B cell (primary cell): Measurements from ENCODE around the gene KANTR. TPM values are rescaled to one million over a fixed set of nuclear protein-coding genes. Genes with fewer than 3 reads are reported as not detected.

Experiments
- ATAC-seq: fragments of 200-7000 bp; cut with Tn5 transposase; one replicate; pipeline ENCODE4 v1.10.0; 2021; ENCODE audit warnings: low read depth, mild to moderate bottlenecking, moderate number of reproducible peaks, moderate library complexity
- CTCF ChIA-PET: fragments of 350-600 bp; sonication (Branson Sonifier 250); formaldehyde crosslinking; loops from one replicate; lab custom pipeline; 2021; ENCODE audit warnings: antibody characterized with exemption, inconsistent platforms; lab: Charles Lee
- POLR2A ChIA-PET: fragments of 350-600 bp; sonication (Branson Sonifier 250); formaldehyde crosslinking; loops from one replicate; lab custom pipeline; 2021; ENCODE audit warnings: antibody characterized with exemption; lab: Charles Lee
- DNase-seq: peaks from one replicate; pipeline ENCODE4 v3.0.0; 2013
- H2AFZ ChIP-seq: 2 replicates; pipeline ENCODE4 v1.6.1; 2012; ENCODE audit warnings: mild to moderate bottlenecking, low read depth, low read length; ENCODE audit not compliant: insufficient read depth, poor library complexity, severe bottlenecking
- H3K27ac ChIP-seq, 2 donors: 1 replicate in 1 of 2; 2 replicates in 1 of 2; pipeline ENCODE4 v1.5.1; 2012 to 2013; ENCODE audit warnings: low read length in 2 of 2, mild to moderate bottlenecking in 2 of 2, moderate library complexity in 1 of 2
- H3K27me3 ChIP-seq, 4 experiments: fragments of 200-600 bp in 1 of 4; sonication (generic) in 1 of 4; replicated peaks in 1 of 4; 1 replicate in 2 of 4; 2 replicates in 2 of 4; pipeline versions ENCODE4 v1.6.1 to v1.7.0; 2013 to 2016; ENCODE audit warnings: low read length in 3 of 4, mild to moderate bottlenecking in 2 of 4, mixed read lengths in 1 of 4, moderate library complexity in 1 of 4; ENCODE audit not compliant: insufficient read depth in 4 of 4, control insufficient read depth in 3 of 4; ENCODE audit errors: control extremely low read depth in 1 of 4
- H3K36me3 ChIP-seq, 2 experiments: replicated peaks in 1 of 2; 1 replicate in 1 of 2; 2 replicates in 1 of 2; pipeline versions ENCODE4 v1.6.1 to v1.7.1; 2013; ENCODE audit warnings: low read length in 1 of 2; ENCODE audit not compliant: insufficient read depth in 2 of 2, control insufficient read depth in 1 of 2; ENCODE audit errors: control extremely low read depth in 1 of 2, extremely low read depth in 1 of 2
- H3K4me1 ChIP-seq, 2 donors: fragments of 200-600 bp in 1 of 2; sonication (generic) in 1 of 2; 1 replicate in 1 of 2; 2 replicates in 1 of 2; pipeline versions ENCODE4 v1.5.1 to v1.6.1; 2013 to 2017; ENCODE audit warnings: low read length in 2 of 2; ENCODE audit not compliant: control insufficient read depth in 2 of 2, insufficient read depth in 2 of 2
- H3K4me2 ChIP-seq: replicated peaks from 2 replicates; pipeline ENCODE3; 2012; ENCODE audit warnings: mild to moderate bottlenecking, low read depth, low read length; ENCODE audit not compliant: poor library complexity, severe bottlenecking
- H3K4me3 ChIP-seq, 5 experiments: fragments of 200-600 bp in 1 of 5; sonication (generic) in 1 of 5; 1 replicate in 3 of 5; 2 replicates in 2 of 5; pipeline versions ENCODE4 v1.5.1 to v1.7.0; 2011 to 2016; ENCODE audit warnings: low read length in 4 of 5, mild to moderate bottlenecking in 4 of 5, low read depth in 2 of 5, control low read depth in 1 of 5, moderate library complexity in 1 of 5; ENCODE audit not compliant: insufficient read depth in 1 of 5; ENCODE audit errors: control extremely low read depth in 1 of 5, extremely low read depth in 1 of 5
- H3K79me2 ChIP-seq: fragments of 200-600 bp; sonication (generic); one replicate; pipeline ENCODE4 v1.6.0; 2016; ENCODE audit warnings: low read length; ENCODE audit not compliant: control insufficient read depth, insufficient read depth
- H3K9ac ChIP-seq: fragments of 200-600 bp; sonication (generic); 2 replicates; pipeline ENCODE4 v1.6.1; 2017; ENCODE audit warnings: mild to moderate bottlenecking, low read length, moderate library complexity
- H3K9me3 ChIP-seq, 3 donors: one replicate each; pipeline versions ENCODE4 v1.6.1 to v1.7.1; 2013; ENCODE audit warnings: low read length in 2 of 3; ENCODE audit not compliant: control insufficient read depth in 2 of 3, insufficient read depth in 1 of 3; ENCODE audit errors: control extremely low read depth in 1 of 3
- H4K20me1 ChIP-seq: 2 replicates; pipeline ENCODE4 v1.6.0; 2012; ENCODE audit warnings: mild to moderate bottlenecking, low read length; ENCODE audit not compliant: insufficient read depth, control insufficient read depth, poor library complexity, severe bottlenecking
- H3K27ac Mint-ChIP-seq: one replicate; pipeline ENCODE4 v1.8.0; 2021; ENCODE audit warnings: mixed read lengths
- H3K27me3 Mint-ChIP-seq: one replicate; pipeline ENCODE4 v1.8.0; 2021; ENCODE audit warnings: mixed read lengths
- H3K4me1 Mint-ChIP-seq: one replicate; pipeline ENCODE4 v1.8.0; 2021; ENCODE audit warnings: mixed read lengths
- H3K4me3 Mint-ChIP-seq: one replicate; pipeline ENCODE4 v1.8.0; 2021; ENCODE audit warnings: mixed read lengths
- H3K9me3 Mint-ChIP-seq: one replicate; pipeline ENCODE4 v1.8.0; 2022; ENCODE audit warnings: mixed read lengths; ENCODE audit not compliant: insufficient read depth
- EZH2 ChIP-seq: IDR thresholded peaks from 2 replicates; pipeline ENCODE4 v1.6.1; 2012; ENCODE audit warnings: borderline replicate concordance, low read depth, mild to moderate bottlenecking, moderate library complexity, low read length; ENCODE audit not compliant: insufficient read depth, poor library complexity, severe bottlenecking
- WGBS: methylation state at CpG from one replicate; pipeline ENCODE4 v1.1.5; 2013; ENCODE audit warnings: missing lambda C conversion rate; ENCODE audit not compliant: insufficient coverage; 5-methylcytosine and 5-hydroxymethylcytosine counted together
- intact Hi-C: fragments of 100-400 bp; cut with micrococcal nuclease; formaldehyde crosslinking; loops from one replicate; pipeline ENCODE4 v1.10.0; 2022
- polyA plus RNA-seq: library from polyadenylated mRNA; depleted of rRNA; stranded (reverse); fragments of >200 nt; gene quantifications from 2 replicates; pipeline ENCODE4 v1.2.3, GENCODE V29; 2012
- total RNA-seq, 2 donors: library from RNA; stranded (reverse); fragments of 120-200 nt in 1 of 2; gene quantifications; 1 replicate in 1 of 2; 2 replicates in 1 of 2; pipeline versions ENCODE4 v1.2.3 to v1.2.4, GENCODE V29; 2013 to 2022
- TF ChIP-seq, protein P1 (sequence below): fragments of 200-600 bp; IDR thresholded peaks from one replicate; pipeline ENCODE4 v1.8.0; 2022; ENCODE audit warnings: antibody characterized with exemption, mild to moderate bottlenecking

Gene KANTR
- total and polyA plus RNA-seq, 2 donors (not counting 1 experiment from before 2014, with no cell fraction given) = 6.7 to 26.8 TPM

DNA sequence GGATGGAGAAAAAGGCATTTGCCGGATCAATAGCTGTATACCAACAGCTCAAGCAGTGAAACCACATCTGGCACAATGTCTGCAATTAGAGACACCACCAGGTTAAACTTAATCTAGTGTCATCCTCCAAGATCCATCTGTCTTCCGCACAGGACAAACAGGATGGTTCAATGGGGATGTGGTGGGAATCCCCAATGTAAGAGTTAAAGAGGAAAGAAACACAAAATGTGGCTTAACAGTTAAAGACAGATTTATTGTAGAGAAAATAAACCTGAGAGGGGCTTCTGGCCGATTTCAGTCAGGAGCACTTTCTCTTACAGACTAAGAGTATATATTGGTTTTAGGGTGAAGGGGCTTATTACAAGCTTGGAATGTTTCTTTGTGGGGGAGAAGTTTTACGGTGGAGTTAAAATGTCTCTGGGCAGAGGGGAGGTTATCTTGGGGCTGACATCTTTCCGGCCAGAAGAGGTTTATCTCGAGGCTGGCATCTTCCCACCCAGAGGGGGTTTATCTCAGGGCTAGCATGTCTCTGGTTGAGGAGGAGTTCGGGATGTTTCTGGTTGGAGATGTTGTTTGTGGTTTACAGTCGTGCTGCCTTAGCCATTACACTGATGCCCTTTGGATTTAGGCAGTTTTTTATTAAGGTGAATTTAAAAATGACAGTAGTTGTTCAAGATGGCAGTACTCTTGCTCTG lies 61.7 kb downstream of the KANTR start:
- POLR2A ChIA-PET = no interaction called here
- H3K27me3 Mint-ChIP-seq = no peaks in the 10 kb centered on the region
- 100% methylated on average over 3 of the region's 8 CpGs for WGBS
- TF ChIP-seq, protein P1, sequence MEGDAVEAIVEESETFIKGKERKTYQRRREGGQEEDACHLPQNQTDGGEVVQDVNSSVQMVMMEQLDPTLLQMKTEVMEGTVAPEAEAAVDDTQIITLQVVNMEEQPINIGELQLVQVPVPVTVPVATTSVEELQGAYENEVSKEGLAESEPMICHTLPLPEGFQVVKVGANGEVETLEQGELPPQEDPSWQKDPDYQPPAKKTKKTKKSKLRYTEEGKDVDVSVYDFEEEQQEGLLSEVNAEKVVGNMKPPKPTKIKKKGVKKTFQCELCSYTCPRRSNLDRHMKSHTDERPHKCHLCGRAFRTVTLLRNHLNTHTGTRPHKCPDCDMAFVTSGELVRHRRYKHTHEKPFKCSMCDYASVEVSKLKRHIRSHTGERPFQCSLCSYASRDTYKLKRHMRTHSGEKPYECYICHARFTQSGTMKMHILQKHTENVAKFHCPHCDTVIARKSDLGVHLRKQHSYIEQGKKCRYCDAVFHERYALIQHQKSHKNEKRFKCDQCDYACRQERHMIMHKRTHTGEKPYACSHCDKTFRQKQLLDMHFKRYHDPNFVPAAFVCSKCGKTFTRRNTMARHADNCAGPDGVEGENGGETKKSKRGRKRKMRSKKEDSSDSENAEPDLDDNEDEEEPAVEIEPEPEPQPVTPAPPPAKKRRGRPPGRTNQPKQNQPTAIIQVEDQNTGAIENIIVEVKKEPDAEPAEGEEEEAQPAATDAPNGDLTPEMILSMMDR = no peak
- no peak for TF ChIP-seq EZH2
- Histone ChIP-seq H3K9me3 (no peaks in the 10 kb centered on the region), H3K36me3 (no peaks in the 10 kb centered on the region), H3K79me2 (no peaks in the 10 kb centered on the region), H4K20me1 (no peaks in the 10 kb centered on the region), H3K4me3 (no peak overlapping the region), H3K4me1 (no peaks in the 10 kb centered on the region), H2AFZ (no peak overlapping the region), H3K4me2 (no peak overlapping the region), H3K27ac (no peak overlapping the region), H3K9ac (no peak overlapping the region), H3K27me3 (no peaks in the 10 kb centered on the region)
- no peaks in the 10 kb centered on the region for H3K9me3 Mint-ChIP-seq
- H3K27ac Mint-ChIP-seq = no peak overlapping the region
- no peak for ATAC-seq
- CTCF ChIA-PET = no interaction called here
- H3K4me3 Mint-ChIP-seq = no peak overlapping the region
- DNase-seq = no peak
- intact Hi-C loops = no loop called here
- peaks cover 2% of the 10 kb centered on the region for H3K4me1 Mint-ChIP-seq

DNA sequence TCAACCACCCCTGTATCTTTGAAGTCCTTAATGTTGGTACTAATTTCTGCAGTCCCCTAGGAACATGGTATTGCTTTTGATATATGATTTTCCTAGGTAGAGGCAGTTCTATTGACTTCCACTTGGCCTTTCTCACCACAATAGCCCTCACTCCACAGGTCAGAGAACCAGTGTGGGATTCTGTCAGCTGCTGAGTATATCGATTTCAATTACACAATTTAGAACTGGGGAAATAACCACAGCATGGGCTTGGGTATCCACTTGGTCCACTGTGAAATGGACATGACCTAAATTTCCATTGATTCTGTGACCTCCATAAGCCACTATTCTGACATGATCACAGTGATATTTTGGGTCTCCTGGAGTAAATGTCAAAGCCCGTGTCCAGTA lies 62.3 kb downstream of the KANTR start:
- no peak for DNase-seq
- Mint-ChIP-seq H3K4me1 (peaks cover 2% of the 10 kb centered on the region), H3K27me3 (no peaks in the 10 kb centered on the region), H3K4me3 (no peak overlapping the region), H3K27ac (no peak overlapping the region), H3K9me3 (no peaks in the 10 kb centered on the region)
- Histone ChIP-seq H3K27ac (no peak overlapping the region), H3K9ac (no peak overlapping the region), H4K20me1 (no peaks in the 10 kb centered on the region), H3K4me3 (no peak overlapping the region), H3K9me3 (no peaks in the 10 kb centered on the region), H3K36me3 (no peaks in the 10 kb centered on the region), H3K79me2 (no peaks in the 10 kb centered on the region), H3K4me2 (no peak overlapping the region), H3K27me3 (no peaks in the 10 kb centered on the region), H3K4me1 (no peaks in the 10 kb centered on the region), H2AFZ (no peak overlapping the region)
- CTCF ChIA-PET = no interaction called here
- intact Hi-C loops = no loop called here
- ATAC-seq = no peak
- POLR2A ChIA-PET = no interaction called here
- no CpG with 5 or more reads among the region's 2 CpGs for WGBS
- TF ChIP-seq, protein P1 = no peak
- no peak for TF ChIP-seq EZH2
